Esophagus muscularis mucosa (tissue), 4 donors: ENCODE results near the gene OTOGL. TPM values are rescaled to one million over a fixed set of nuclear protein-coding genes. Genes with fewer than 3 reads are reported as not detected.

ENCODE experiments used
- DNase-seq: peaks from one replicate; pipeline ENCODE4 v3.0.0-alpha.2; 2017; ENCODE audit errors: extremely low spot score
- H3K27ac ChIP-seq, 4 donors: fragments of 200-600 bp; sonication (generic); replicated peaks in 1 of 4; 1 replicate in 3 of 4; 2 replicates in 1 of 4; pipeline ENCODE4 v1.5.1; 2016 to 2019; ENCODE audit warnings: mild to moderate bottlenecking in 1 of 4
- H3K27me3 ChIP-seq, 4 donors: fragments of 200-600 bp; sonication (generic); one replicate each; pipeline versions ENCODE4 v1.5.1 to v1.6.0; 2016 to 2019
- H3K36me3 ChIP-seq, 4 donors: fragments of 200-600 bp; sonication (generic); one replicate each; pipeline ENCODE4 v1.5.1; 2016 to 2019
- H3K4me1 ChIP-seq, 4 donors: fragments of 200-600 bp; sonication (generic); one replicate each; pipeline ENCODE4 v1.5.1; 2016 to 2019
- H3K4me3 ChIP-seq, 4 donors: fragments of 200-600 bp; sonication (generic); 1 replicate in 2 of 4; 2 replicates in 2 of 4; pipeline ENCODE4 v1.5.1; 2016 to 2019; ENCODE audit warnings: mild to moderate bottlenecking in 4 of 4, moderate library complexity in 1 of 4
- H3K9me3 ChIP-seq, 4 donors: fragments of 200-600 bp; sonication (generic); 1 replicate in 3 of 4; 2 replicates in 1 of 4; pipeline ENCODE4 v1.5.1; 2016 to 2019
- EP300 ChIP-seq: sonication (generic); formaldehyde crosslinking; IDR thresholded peaks from one replicate; pipeline ENCODE4 v1.6.1; 2017; ENCODE audit warnings: antibody characterized with exemption
- POLR2A ChIP-seq: fragments of 450-650 bp; IDR thresholded peaks from one replicate; pipeline ENCODE4 v1.6.1; 2017; ENCODE audit warnings: antibody characterized with exemption, moderate library complexity, mild to moderate bottlenecking, low read depth
- POLR2AphosphoS5 ChIP-seq, 2 donors: sonication (generic); formaldehyde crosslinking; IDR thresholded peaks; one replicate each; pipeline ENCODE4 v1.6.1; 2017; ENCODE audit warnings: antibody characterized with exemption in 2 of 2
- WGBS: methylation state at CpG from one replicate; pipeline ENCODE4 v1.1.5; 2018; 5-methylcytosine and 5-hydroxymethylcytosine counted together
- intact Hi-C: fragments of 100-400 bp; cut with DNase I; formaldehyde crosslinking; loops from one replicate; pipeline ENCODE4 v1.15.1; 2023
- total RNA-seq, 4 donors: library from RNA; depleted of rRNA; stranded (reverse); fragments of >200 nt; gene quantifications; one replicate each; pipeline versions ENCODE4 v1.1.0 to v1.2.1, GENCODE V29; 2016
- TF ChIP-seq, protein P1 (sequence below), 3 experiments: fragments of 200-600 bp in 2 of 3; fragments of 450-650 bp in 1 of 3; sonication (generic) in 2 of 3; IDR thresholded peaks; one replicate each; pipeline ENCODE4 v1.5.1; 2017 to 2019; ENCODE audit warnings: antibody characterized with exemption in 3 of 3, mild to moderate bottlenecking in 2 of 3, moderate library complexity in 1 of 3

The OTOGL gene
- total RNA-seq, 4 donors from 2014 or later = 0.83 to 2.0 (median 1.6) TPM

DNA sequence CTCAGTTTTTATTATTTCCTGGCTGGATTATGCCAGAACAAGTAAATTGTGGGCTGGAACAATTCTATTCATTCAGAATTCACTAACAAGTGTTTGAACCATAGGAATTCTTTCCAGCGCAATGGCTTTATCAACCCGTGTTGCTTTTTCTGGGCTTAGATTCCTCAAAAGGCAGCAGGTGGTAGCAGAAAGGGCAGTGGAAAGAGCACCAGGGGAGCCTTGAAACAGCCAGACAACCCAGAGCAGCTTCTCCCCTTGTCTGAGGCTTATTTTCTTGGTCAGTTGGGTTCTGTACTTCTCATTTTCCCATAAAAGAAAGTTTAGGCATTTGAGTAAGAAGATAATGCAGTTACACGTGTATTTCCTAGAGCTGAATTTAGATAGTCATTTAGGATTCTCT lies 130.7 kb downstream of the OTOGL start:
- Histone ChIP-seq H3K27me3 (no peaks in the 10 kb centered on the region), H3K36me3 (no peaks in the 10 kb centered on the region), H3K4me1 (peaks cover 4 to 14% (median 9%) of the 10 kb centered on the region in 4 donors), H3K9me3 (no peaks in the 10 kb centered on the region), H3K27ac (peak overlapping the region in 1 of 4 donors; percentile 1), H3K4me3 (no peak overlapping the region)
- TF ChIP-seq EP300 (no peak), POLR2A (no peak), POLR2AphosphoS5 (IDR thresholded peaks at IDR 0.05) (no peak)
- TF ChIP-seq, protein P1, sequence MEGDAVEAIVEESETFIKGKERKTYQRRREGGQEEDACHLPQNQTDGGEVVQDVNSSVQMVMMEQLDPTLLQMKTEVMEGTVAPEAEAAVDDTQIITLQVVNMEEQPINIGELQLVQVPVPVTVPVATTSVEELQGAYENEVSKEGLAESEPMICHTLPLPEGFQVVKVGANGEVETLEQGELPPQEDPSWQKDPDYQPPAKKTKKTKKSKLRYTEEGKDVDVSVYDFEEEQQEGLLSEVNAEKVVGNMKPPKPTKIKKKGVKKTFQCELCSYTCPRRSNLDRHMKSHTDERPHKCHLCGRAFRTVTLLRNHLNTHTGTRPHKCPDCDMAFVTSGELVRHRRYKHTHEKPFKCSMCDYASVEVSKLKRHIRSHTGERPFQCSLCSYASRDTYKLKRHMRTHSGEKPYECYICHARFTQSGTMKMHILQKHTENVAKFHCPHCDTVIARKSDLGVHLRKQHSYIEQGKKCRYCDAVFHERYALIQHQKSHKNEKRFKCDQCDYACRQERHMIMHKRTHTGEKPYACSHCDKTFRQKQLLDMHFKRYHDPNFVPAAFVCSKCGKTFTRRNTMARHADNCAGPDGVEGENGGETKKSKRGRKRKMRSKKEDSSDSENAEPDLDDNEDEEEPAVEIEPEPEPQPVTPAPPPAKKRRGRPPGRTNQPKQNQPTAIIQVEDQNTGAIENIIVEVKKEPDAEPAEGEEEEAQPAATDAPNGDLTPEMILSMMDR (IDR thresholded peaks at IDR 0.05) = no peak
- no peak for DNase-seq
- intact Hi-C loops = no loop called here
- WGBS = 48% methylated on average over 3 of the region's 3 CpGs

DNA sequence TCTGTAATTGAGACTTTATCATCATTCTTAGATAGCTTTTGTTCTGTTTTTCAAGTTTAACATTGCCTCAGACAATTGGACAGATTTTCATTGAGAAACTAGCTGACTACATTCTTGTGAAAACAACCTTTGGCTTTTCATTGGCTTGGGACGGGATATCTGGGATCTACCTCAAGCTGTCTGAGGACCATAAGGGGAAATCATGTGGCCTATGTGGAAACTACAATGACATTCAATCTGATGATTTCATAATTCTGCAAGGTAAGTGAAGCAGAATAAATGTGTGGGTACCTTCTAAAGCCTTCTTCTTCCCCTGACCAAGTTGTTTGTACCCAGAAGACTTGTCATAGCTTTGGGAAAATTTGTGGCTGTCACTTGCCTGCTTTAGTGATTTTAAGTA lies 133.5 kb downstream of the OTOGL start:
- intact Hi-C loops = no loop called here
- DNase-seq = no peak
- TF ChIP-seq POLR2A = no peak
- Histone ChIP-seq H3K4me1 (peaks cover 4 to 20% (median 9%) of the 10 kb centered on the region in 4 donors), H3K36me3 (no peaks in the 10 kb centered on the region), H3K27me3 (no peaks in the 10 kb centered on the region), H3K27ac (no peak overlapping the region), H3K4me3 (no peak overlapping the region), H3K9me3 (no peaks in the 10 kb centered on the region)
- WGBS = 87% methylated on average over 1 of the region's 1 CpG

DNA sequence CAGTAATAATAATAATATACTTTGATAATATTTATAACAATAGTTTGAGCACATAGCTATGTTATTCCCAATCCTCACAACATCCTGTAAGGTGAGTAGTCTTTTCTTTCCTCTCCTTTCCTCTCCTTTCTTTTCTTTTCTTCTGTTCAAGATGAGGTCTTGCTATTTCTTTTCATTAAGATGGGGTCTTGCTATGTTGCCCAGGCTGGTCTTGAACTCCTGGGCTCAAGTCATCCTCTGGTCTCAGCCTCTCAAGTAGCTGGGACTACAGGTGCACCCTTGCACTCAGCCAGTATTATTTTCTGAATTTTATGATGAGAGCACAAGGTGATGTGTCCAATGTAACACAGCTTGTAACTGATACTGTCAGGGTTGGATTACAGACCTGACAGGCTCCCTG lies 134.6 kb downstream of the OTOGL start:
- Histone ChIP-seq H3K4me3 (no peak overlapping the region), H3K27me3 (no peaks in the 10 kb centered on the region), H3K36me3 (no peaks in the 10 kb centered on the region), H3K27ac (no peak overlapping the region), H3K9me3 (no peaks in the 10 kb centered on the region), H3K4me1 (peaks cover 4 to 20% (median 9%) of the 10 kb centered on the region in 4 donors)
- DNase-seq = no peak
- TF ChIP-seq EP300 (no peak), POLR2AphosphoS5 (IDR thresholded peaks at IDR 0.05) (no peak), POLR2A (no peak)
- TF ChIP-seq, protein P1 (IDR thresholded peaks at IDR 0.05) = no peak
- intact Hi-C loops = no loop called here

DNA sequence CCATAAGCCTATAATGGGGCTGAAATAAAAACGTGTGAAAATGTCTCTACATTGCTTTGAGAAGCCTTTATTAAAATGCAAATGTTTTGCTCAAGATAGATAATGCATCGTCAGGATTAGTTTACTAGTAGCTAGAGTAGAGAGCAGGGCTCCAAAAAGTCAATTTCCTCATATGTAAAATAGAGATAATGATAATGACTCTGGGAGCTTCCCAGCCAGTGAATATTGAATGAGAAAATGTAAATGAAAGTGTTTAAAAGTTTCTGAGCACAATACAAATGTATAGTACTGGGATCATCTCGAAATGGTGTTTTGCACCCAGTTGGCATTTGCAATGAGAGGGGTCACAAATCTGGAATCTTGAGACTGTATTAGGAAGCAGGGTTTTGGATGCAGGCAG lies 135.3 kb downstream of the OTOGL start:
- Histone ChIP-seq H3K9me3 (no peaks in the 10 kb centered on the region), H3K4me1 (peaks cover 4 to 15% (median 8%) of the 10 kb centered on the region in 4 donors), H3K27me3 (no peaks in the 10 kb centered on the region), H3K36me3 (no peaks in the 10 kb centered on the region), H3K27ac (no peak overlapping the region), H3K4me3 (no peak overlapping the region)
- TF ChIP-seq EP300 = no peak
- TF ChIP-seq POLR2AphosphoS5 (IDR thresholded peaks at IDR 0.05) = no peak
- TF ChIP-seq, protein P1 (IDR thresholded peaks at IDR 0.05) = no peak
- TF ChIP-seq POLR2A = no peak
- no peak for DNase-seq
- 79% methylated on average over 3 of the region's 3 CpGs for WGBS
- intact Hi-C loops = no loop called here

DNA sequence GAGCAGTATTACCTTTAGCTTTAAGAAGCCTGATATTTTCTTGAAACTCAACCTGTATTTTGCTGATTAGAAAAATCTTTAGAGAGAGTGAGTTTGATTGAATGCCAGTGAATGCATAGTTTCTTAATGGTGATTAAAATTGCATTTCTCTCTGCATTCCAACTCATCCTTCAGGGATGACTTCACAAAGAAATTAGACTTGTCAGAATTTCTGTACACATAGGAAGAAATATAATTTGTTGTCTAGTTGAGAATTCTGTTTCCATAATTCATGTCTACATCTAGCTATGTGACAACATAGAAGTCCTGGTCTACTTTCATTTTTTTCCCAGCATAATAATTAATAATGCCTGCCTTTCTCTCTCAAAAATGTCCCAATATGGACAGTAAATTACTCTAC lies 136.6 kb downstream of the OTOGL start:
- no peaks in the 10 kb centered on the region for H3K36me3 ChIP-seq
- DNase-seq = no peak
- TF ChIP-seq EP300 = no peak
- no peak for TF ChIP-seq POLR2A
- TF ChIP-seq, protein P1 (IDR thresholded peaks at IDR 0.05) = no peak
- no peak for TF ChIP-seq POLR2AphosphoS5 (IDR thresholded peaks at IDR 0.05)
- H3K4me1 ChIP-seq = peaks cover 0 to 6% (median 0%) of the 10 kb centered on the region in 4 donors
- H3K27me3 ChIP-seq = no peaks in the 10 kb centered on the region
- no peaks in the 10 kb centered on the region for H3K9me3 ChIP-seq
- intact Hi-C loops = no loop called here
- no peak overlapping the region for H3K27ac ChIP-seq
- H3K4me3 ChIP-seq = no peak overlapping the region
